Testis (tissue), 3 donors: ENCODE data around the gene SF3B2. TPM values are rescaled to one million over a fixed set of nuclear protein-coding genes. Genes with fewer than 3 reads are reported as not detected.
A peak's percentile ranks its signal among the peaks of the same experiment; 100 is the strongest.
"Not testable (repeated sequence)": the region's sequence is repeated elsewhere in the genome, so short reads cannot be mapped to it uniquely, and the experiment has no call there.

Experiments used
- DNase-seq: peaks from one replicate; pipeline ENCODE4 v3.0.0-alpha.2; 2019
- H3K27ac ChIP-seq, 2 donors: fragments of 200-600 bp; sonication (generic); one replicate each; pipeline ENCODE4 v1.5.1; 2019
- H3K27me3 ChIP-seq: fragments of 200-600 bp; sonication (generic); one replicate; pipeline ENCODE4 v1.5.1; 2019
- H3K36me3 ChIP-seq: fragments of 200-600 bp; sonication (generic); one replicate; pipeline ENCODE4 v1.5.1; 2017; ENCODE audit warnings: low read depth; ENCODE audit errors: missing control alignments
- H3K4me1 ChIP-seq: fragments of 200-600 bp; sonication (generic); one replicate; pipeline ENCODE4 v1.5.1; 2019
- H3K4me3 ChIP-seq, 2 donors: fragments of 200-600 bp; sonication (generic); one replicate each; pipeline ENCODE4 v1.5.1; 2017 to 2019
- H3K9me3 ChIP-seq: fragments of 200-600 bp; sonication (generic); one replicate; pipeline ENCODE4 v1.5.1; 2017
- POLR2A ChIP-seq: fragments of 450-650 bp; IDR thresholded peaks from one replicate; pipeline ENCODE4 v1.6.1; 2017; ENCODE audit warnings: antibody characterized with exemption, mild to moderate bottlenecking, moderate library complexity
- WGBS, 2 donors: methylation state at CpG; one replicate each; pipeline ENCODE4 v1.1.5; 2018; 5-methylcytosine and 5-hydroxymethylcytosine counted together
- intact Hi-C: fragments of 100-400 bp; cut with DNase I; formaldehyde crosslinking; loops from one replicate; pipeline ENCODE4 v1.15.1; 2023; ENCODE audit warnings: low total_unique reads
- polyA plus RNA-seq: library from polyadenylated mRNA; stranded (reverse); fragments of 350-450 nt; fragmentation: Illumina TruSeq; extraction: RNeasy Lipid Tissue Mini Kit (QIAGEN cat#74804); gene quantifications from one replicate; pipeline ENCODE4 v1.2.3, GENCODE V29; 2014; ENCODE audit warnings: low read depth, low replicate concordance; ENCODE audit not compliant: insufficient read depth
- total RNA-seq, 2 donors: library from RNA; depleted of rRNA; stranded (reverse); fragments of >200 nt; gene quantifications; one replicate each; pipeline ENCODE4 v1.2.3, GENCODE V29; 2016
- TF ChIP-seq, protein P1 (sequence below), 3 experiments: fragments of 450-650 bp in 2 of 3; fragments of 200-600 bp in 1 of 3; sonication (generic) in 1 of 3; IDR thresholded peaks; one replicate each; pipeline ENCODE4 v1.5.1; 2016 to 2019; ENCODE audit warnings: antibody characterized with exemption in 3 of 3, mild to moderate bottlenecking in 2 of 3, moderate library complexity in 1 of 3

The SF3B2 gene
- total and polyA plus RNA-seq, 3 donors from 2014 or later, result 307 to 341 (median 315) TPM

DNA sequence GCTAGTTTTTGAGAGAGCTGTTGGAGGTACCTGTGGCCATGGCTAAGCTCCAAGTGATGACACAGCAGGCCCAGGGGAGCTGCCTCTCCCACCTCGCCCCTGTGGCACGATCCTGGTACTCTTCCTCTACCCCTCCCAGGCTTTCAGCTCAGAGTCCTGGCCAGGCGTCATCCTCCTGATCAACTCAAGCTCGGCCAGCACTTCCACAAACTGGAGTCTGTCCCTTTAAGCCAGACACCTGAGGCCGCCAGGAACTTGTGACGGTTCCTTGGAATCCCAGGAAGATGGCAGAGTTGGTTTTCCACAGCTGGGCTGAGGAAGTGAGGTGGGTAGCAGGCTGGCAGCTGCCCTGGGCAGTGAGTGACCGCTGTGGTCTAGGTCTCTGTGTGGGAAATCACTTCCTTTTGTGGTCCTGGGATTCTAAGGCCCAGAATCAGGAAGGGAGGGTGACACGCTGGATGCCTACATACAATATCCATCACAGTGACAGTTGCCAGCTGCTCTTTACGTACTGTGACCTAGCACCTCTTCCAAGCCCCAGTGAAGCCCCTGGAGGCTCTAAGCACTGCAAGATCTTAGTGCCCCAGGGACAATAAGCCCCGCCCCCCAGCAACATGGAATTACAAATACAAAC, 43.6 kb upstream of the SF3B2 start:
- intact Hi-C loops, result no loop called here
- no peak overlapping the region for H3K4me3 ChIP-seq
- 63 to 74% methylated on average over 10 of the region's 10 CpGs for WGBS, 2 donors
- H3K27ac ChIP-seq, result no peak overlapping the region
- no peaks in the 10 kb centered on the region for H3K9me3 ChIP-seq
- H3K4me1 ChIP-seq, result peaks cover 11% of the 10 kb centered on the region
- no peaks in the 10 kb centered on the region for H3K36me3 ChIP-seq
- TF ChIP-seq POLR2A, result no peak
- TF ChIP-seq, protein P1, sequence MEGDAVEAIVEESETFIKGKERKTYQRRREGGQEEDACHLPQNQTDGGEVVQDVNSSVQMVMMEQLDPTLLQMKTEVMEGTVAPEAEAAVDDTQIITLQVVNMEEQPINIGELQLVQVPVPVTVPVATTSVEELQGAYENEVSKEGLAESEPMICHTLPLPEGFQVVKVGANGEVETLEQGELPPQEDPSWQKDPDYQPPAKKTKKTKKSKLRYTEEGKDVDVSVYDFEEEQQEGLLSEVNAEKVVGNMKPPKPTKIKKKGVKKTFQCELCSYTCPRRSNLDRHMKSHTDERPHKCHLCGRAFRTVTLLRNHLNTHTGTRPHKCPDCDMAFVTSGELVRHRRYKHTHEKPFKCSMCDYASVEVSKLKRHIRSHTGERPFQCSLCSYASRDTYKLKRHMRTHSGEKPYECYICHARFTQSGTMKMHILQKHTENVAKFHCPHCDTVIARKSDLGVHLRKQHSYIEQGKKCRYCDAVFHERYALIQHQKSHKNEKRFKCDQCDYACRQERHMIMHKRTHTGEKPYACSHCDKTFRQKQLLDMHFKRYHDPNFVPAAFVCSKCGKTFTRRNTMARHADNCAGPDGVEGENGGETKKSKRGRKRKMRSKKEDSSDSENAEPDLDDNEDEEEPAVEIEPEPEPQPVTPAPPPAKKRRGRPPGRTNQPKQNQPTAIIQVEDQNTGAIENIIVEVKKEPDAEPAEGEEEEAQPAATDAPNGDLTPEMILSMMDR (IDR thresholded peaks at IDR 0.05), result no peak
- DNase-seq, result no peak
- no peaks in the 10 kb centered on the region for H3K27me3 ChIP-seq

DNA sequence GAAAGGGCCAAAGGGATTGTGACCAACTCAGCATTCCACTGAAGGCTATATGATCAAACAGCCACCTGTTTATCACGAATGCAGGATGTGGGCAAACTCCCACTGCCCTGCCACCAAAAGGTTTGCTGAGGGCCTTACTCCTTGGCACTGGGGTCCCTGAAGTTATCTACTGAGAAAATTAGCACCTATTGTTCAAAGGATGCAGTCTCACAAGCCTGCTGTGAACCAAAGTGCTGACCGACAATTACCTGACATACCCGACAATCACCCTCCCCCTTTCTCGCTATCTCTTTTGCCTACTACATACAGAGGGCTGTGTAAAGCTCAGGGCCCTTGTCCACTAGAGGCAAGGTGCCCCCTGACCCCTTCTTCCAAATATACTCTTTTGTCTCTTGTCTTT, 42.1 kb upstream of the SF3B2 start:
- WGBS, 2 donors, result 75 to 78% methylated on average over 3 to 4 of the region's 4 CpGs

GRCh38 chr11:66011239-66011784, 40.9 kb upstream of the SF3B2 start:
- Histone ChIP-seq H3K27me3 (no peaks in the 10 kb centered on the region), H3K27ac (no peak overlapping the region), H3K36me3 (no peaks in the 10 kb centered on the region), H3K4me1 (peaks cover 11% of the 10 kb centered on the region), H3K9me3 (no peaks in the 10 kb centered on the region), H3K4me3 (peak overlapping the region in 1 of 2 donors; percentile 5)
- intact Hi-C loops, result no loop called here
- DNase-seq, result no peak
- WGBS, 2 donors, result 40 to 42% methylated on average over 11 to 14 of the region's 14 CpGs
- TF ChIP-seq, protein P1 (IDR thresholded peaks at IDR 0.05), result no peak
- TF ChIP-seq POLR2A, result no peak

More for the DNA sequence above, 42.1 kb upstream of the SF3B2 start:
- DNase-seq, H3K27ac ChIP-seq, H3K9me3 ChIP-seq, intact Hi-C loops, H3K4me3 ChIP-seq, H3K36me3 ChIP-seq, H3K27me3 ChIP-seq: not testable (repeated sequence)
- H3K4me1 ChIP-seq, result peaks cover 11% of the 10 kb centered on the region

DNA sequence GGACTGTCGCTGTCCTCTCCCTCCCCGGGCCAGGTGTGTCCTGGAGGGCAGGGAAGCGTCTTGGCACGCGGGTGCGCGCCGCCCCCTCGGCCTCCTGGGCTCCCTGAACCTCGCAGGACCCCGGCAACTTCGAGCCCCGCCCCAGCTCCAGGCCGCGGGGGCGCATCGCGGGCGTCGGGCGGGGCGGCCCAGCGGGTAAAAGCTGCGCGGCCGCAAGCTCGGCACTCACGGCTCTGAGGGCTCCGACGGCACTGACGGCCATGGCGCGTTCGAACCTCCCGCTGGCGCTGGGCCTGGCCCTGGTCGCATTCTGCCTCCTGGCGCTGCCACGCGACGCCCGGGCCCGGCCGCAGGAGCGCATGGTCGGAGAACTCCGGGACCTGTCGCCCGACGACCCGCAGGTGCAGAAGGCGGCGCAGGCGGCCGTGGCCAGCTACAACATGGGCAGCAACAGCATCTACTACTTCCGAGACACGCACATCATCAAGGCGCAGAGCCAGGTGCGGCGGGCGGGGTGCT, 40.3 kb upstream of the SF3B2 start, which contains the start of gene CST6:
TSS of gene CST6 (plus strand) at position 224 of the 519 bp plus-strand sequence. CDS start at position 261, 37 bp downstream.
- Histone ChIP-seq H3K27ac (no peak within 1 kb of the TSS), H3K4me1 (peaks cover 9% of the 10 kb centered on the region), H3K36me3 (no peaks in the 10 kb centered on the region), H3K4me3 (peak within 1 kb of the TSS in 1 of 2 donors; percentile 5), H3K27me3 (no peaks in the 10 kb centered on the region), H3K9me3 (no peaks in the 10 kb centered on the region)
- WGBS, 2 donors, result 7% methylated on average over 7 to 35 of the region's 61 CpGs
- intact Hi-C loops, result no loop called here
- no peak for DNase-seq
- no peak for TF ChIP-seq POLR2A
- TF ChIP-seq, protein P1 (IDR thresholded peaks at IDR 0.05), result no peak

DNA sequence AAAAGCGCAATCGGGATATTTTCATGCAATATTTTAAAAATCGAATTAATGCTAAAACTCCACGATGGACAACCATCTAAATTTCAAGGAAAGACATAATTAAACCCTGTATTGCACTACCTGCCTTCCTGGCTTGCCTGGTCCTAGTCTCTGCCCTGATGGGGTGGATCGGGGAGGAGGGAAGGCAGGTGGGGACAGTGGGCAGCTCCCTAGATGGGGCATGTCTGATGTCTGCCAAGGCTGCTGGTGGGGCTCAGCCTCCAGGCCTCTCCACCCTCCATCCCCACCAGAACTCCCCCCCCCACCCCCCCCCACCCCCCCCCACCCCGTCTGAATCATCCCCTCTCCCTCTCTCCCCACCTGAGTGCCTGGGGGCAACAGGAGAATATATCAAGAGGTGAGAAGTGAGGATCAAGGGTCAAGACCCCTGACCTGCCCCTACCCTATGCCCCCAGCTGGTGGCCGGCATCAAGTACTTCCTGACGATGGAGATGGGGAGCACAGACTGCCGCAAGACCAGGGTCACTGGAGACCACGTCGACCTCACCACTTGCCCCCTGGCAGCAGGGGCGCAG, 39.7 kb upstream of the SF3B2 start:
- Histone ChIP-seq H3K27ac (no peak overlapping the region), H3K4me3 (no peak overlapping the region), H3K27me3 (no peaks in the 10 kb centered on the region), H3K36me3 (no peaks in the 10 kb centered on the region), H3K4me1 (peaks cover 3% of the 10 kb centered on the region), H3K9me3 (no peaks in the 10 kb centered on the region)
- 47 to 50% methylated on average over 6 to 12 of the region's 12 CpGs for WGBS, 2 donors
- intact Hi-C loops, result no loop called here
- TF ChIP-seq, protein P1 (IDR thresholded peaks at IDR 0.05), result no peak
- no peak for TF ChIP-seq POLR2A
- no peak for DNase-seq
